Effector memory CD4-positive, alpha-beta T cell (primary cell): ENCODE measurements around the gene TRPV2.

Experiments used
- DNase-seq, 3 donors: peaks; one replicate each; pipeline ENCODE4 v3.0.0-alpha.2; 2020
- H3K27ac ChIP-seq: 2 replicates; pipeline ENCODE4 v1.7.0; 2013; ENCODE audit warnings: mild to moderate bottlenecking, low read length, moderate library complexity; ENCODE audit not compliant: insufficient read depth, poor library complexity, severe bottlenecking
- H3K27me3 ChIP-seq: replicated peaks from 2 replicates; pipeline ENCODE4 v1.7.0; 2013; ENCODE audit warnings: mild to moderate bottlenecking, low read length; ENCODE audit not compliant: insufficient read depth, control insufficient read depth, poor library complexity, severe bottlenecking
- H3K36me3 ChIP-seq: 2 replicates; pipeline ENCODE4 v1.7.0; 2013; ENCODE audit warnings: mild to moderate bottlenecking, low read length, moderate library complexity; ENCODE audit not compliant: control insufficient read depth, insufficient read depth
- H3K4me1 ChIP-seq: 2 replicates; pipeline ENCODE4 v1.7.0; 2013; ENCODE audit warnings: low read length, mild to moderate bottlenecking; ENCODE audit not compliant: control insufficient read depth, insufficient read depth, poor library complexity, severe bottlenecking
- H3K4me3 ChIP-seq: 2 replicates; pipeline ENCODE4 v1.7.0; 2013; ENCODE audit warnings: low read length, low read depth, mild to moderate bottlenecking; ENCODE audit not compliant: insufficient read depth, poor library complexity, severe bottlenecking
- H3K9me3 ChIP-seq: 2 replicates; pipeline ENCODE4 v1.7.0; 2013; ENCODE audit warnings: mild to moderate bottlenecking, low read length, moderate library complexity; ENCODE audit not compliant: control insufficient read depth
- total RNA-seq, 3 donors: gene quantifications; one replicate each; lab custom pipeline; 2026; lab: John Stamatoyannopoulos, UW

The TRPV2 gene, protein sequence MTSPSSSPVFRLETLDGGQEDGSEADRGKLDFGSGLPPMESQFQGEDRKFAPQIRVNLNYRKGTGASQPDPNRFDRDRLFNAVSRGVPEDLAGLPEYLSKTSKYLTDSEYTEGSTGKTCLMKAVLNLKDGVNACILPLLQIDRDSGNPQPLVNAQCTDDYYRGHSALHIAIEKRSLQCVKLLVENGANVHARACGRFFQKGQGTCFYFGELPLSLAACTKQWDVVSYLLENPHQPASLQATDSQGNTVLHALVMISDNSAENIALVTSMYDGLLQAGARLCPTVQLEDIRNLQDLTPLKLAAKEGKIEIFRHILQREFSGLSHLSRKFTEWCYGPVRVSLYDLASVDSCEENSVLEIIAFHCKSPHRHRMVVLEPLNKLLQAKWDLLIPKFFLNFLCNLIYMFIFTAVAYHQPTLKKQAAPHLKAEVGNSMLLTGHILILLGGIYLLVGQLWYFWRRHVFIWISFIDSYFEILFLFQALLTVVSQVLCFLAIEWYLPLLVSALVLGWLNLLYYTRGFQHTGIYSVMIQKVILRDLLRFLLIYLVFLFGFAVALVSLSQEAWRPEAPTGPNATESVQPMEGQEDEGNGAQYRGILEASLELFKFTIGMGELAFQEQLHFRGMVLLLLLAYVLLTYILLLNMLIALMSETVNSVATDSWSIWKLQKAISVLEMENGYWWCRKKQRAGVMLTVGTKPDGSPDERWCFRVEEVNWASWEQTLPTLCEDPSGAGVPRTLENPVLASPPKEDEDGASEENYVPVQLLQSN
- total RNA-seq = 66.1 to 87.3 (median 79.3) reads per million in 3 donors

DNA sequence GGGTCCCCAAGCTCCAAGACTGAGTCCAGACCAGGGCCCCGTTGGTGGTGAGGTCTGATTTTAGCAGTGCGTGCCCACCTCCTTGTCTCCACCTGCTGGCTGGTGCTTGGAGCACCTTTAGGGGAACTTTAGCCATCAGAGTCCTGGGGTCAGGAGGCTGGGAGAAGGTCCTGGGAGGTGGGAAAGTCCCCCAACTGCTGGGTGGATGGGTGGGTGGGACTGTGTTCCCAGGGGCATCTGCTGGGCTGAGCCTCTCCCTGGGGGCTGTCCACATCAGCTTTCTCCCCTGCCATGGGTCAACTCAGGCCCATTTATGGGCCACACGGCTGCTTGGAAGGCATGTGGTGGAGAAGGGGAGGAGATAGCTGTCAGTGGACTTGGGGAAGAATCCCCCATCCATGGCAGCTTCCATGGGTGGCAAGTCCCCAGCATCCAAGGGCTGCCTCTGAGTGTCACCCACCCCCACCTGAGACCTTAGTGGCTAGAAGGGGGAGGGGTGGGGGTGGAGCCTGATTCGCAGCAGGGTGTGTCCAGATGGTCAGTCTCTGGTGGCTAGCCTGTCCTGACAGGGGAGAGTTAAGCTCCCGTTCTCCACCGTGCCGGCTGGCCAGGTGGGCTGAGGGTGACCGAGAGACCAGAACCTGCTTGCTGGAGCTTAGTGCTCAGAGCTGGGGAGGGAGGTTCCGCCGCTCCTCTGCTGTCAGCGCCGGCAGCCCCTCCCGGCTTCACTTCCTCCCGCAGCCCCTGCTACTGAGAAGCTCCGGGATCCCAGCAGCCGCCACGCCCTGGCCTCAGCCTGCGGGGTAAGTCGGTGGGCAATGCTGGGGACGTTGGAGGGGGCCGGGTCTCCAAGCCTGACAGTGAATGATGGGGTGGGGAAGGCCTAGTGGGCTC lies at the start of gene TRPV2:
Gene TRPV2, plus strand, starts transcription at position 541 of the 894 bp plus-strand sequence. CDS start 2,098 bp downstream, outside the sequence.
- Histone ChIP-seq H3K9me3 (no peaks in the 10 kb centered on the region), H3K4me1 (peaks cover 45% of the 10 kb centered on the region), H3K36me3 (peaks cover 29% of the 10 kb centered on the region), H3K4me3 (peak within 1 kb of the TSS; percentile 87), H3K27ac (peak within 1 kb of the TSS; percentile 90), H3K27me3 (no peaks in the 10 kb centered on the region)
- peak in 2 of 3 donors; percentile 16 to 23 for DNase-seq

DNA sequence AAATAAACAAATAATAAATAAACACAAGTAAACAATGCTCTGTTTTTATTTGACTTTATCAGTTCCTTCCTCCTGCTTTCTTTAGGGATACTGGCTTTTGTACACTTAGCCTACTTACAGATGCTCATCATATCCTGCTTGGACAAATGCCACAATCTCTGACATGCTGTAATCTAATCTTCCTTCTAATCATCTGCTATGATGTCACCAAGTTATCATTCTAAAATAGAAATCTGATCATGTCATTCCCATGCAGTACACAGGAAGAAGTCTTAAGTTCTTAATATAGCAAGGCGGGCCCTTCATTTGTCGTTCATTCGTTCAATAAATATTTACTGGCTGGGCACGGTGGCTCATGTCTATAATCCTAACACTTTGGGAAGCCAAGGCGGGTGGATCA lies 43.6 kb upstream of the TRPV2 start:
- H3K4me1 ChIP-seq = no peaks in the 10 kb centered on the region
- no peaks in the 10 kb centered on the region for H3K27me3 ChIP-seq
- no peak for DNase-seq
- H3K27ac ChIP-seq = no peak overlapping the region
- H3K4me3 ChIP-seq = no peak overlapping the region
- no peaks in the 10 kb centered on the region for H3K9me3 ChIP-seq
- H3K36me3 ChIP-seq = no peaks in the 10 kb centered on the region

DNA sequence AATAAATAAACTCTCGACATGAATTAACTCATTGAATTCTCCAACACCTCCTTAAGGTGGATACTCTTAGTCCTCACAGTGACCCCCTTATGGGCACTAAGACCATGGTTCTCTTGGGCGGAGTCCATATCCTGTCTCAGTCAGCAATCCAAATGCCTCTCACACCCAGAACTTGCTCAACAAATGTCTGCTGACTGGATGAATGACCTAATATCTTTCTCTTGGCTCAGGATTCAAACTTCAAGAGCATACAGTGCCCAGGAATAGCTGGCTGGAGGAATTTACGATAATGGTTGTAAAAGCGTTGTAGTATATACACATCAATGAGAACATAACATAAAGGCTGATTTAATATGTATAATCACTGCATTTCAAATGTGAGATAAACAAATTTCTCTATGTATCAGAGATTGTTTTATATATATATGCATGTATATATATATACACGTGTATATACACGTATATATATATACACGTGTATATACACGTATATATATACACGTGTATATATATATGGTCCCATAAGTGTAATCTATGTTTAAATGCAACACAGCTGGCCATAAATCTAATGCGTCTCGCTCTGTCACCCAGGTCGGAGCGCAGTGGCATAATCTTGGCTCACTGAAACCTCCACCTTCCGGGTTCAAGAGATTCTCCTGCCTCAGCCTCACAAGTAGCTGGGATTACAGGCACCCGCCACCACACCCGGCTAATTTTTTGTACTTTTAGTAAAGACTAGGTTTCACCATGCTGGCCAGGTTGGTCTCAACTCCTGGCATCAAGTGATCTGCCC lies 41.0 kb upstream of the TRPV2 start:
- no peaks in the 10 kb centered on the region for H3K4me1 ChIP-seq
- no peaks in the 10 kb centered on the region for H3K27me3 ChIP-seq
- H3K27ac ChIP-seq = no peak overlapping the region
- no peak overlapping the region for H3K4me3 ChIP-seq
- no peak for DNase-seq
- H3K36me3 ChIP-seq = no peaks in the 10 kb centered on the region
- H3K9me3 ChIP-seq = no peaks in the 10 kb centered on the region

DNA sequence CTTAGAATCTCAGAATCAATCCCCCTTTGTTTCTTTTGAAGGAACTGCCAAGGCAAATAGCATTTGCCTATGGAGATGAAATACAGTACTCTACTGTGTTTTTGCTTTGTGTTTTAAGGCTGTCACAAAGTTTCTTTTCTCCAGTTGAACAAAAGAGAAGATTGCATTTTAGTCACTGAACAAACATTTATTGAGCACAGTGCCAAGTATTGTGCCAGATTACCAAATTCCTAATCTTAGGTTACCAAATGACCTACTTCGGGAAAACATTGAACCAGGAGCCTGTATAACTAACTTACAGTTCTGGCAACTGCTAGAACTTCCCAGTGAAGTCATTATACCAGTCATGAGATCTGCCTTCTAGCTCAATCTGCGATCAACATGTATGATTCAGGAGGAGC lies 37.4 kb upstream of the TRPV2 start:
- Histone ChIP-seq H3K36me3 (peaks cover 8% of the 10 kb centered on the region), H3K27me3 (no peaks in the 10 kb centered on the region), H3K9me3 (no peaks in the 10 kb centered on the region), H3K27ac (no peak overlapping the region), H3K4me3 (no peak overlapping the region), H3K4me1 (peaks cover 7% of the 10 kb centered on the region)
- no peak for DNase-seq

DNA sequence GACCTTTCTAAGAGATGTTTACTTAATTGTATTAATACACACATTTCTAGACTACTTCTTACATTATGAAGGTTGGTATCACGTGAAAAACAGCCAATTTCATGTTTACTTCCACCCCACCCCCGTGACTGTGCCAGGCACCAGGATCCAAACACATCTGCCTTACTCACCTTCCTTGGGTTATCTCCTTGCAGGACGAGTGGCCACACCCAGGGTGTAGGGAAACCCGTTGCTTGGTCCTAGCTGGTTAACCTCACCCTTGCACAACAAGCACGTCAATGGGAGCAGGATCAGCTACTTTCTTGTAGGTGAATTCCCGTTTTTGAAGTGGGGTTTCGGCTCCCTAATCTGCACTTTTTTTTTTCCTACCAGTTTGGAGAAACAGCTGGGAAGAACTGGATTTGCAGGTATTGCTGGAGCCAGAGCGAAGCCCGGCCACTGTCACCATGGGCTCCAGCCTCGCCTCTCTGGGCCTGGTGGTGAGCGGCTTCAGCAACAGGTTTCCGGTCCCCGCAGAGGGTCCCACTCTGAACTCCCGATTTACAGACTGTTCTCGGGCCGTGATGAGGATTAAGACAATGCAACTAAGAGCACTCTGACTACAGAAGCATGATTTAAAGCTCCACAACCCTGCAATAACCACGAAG lies 36.6 kb upstream of the TRPV2 start:
- Histone ChIP-seq H3K4me3 (no peak overlapping the region), H3K4me1 (peaks cover 7% of the 10 kb centered on the region)

DNA sequence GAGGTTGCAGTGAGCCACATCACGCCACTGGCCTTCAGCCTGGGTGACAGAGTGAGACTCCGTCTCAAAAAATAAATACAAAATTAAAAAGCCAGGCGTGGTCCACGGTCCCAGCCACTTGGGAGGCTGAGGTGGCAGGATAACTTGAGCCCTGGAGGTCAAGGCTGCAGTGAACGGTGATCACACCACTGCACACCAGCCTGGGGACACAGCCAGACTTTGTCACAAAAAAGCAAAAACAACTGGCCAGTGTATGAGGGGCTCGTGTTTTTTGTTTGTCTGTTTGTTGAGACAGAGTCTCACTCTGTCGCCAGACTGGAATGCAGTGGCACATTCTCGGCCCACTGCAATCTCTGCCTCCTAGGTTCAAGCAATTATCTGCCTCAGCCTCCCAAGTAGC lies 35.7 kb upstream of the TRPV2 start:
- H3K4me3 ChIP-seq = no peak overlapping the region
- no peak overlapping the region for H3K27ac ChIP-seq
- DNase-seq = no peak
- H3K36me3 ChIP-seq = peaks cover 15% of the 10 kb centered on the region
- H3K4me1 ChIP-seq = peaks cover 7% of the 10 kb centered on the region
- no peaks in the 10 kb centered on the region for H3K9me3 ChIP-seq
- H3K27me3 ChIP-seq = no peaks in the 10 kb centered on the region

More for the DNA sequence above, 36.6 kb upstream of the TRPV2 start:
- peaks cover 15% of the 10 kb centered on the region for H3K36me3 ChIP-seq
- no peaks in the 10 kb centered on the region for H3K9me3 ChIP-seq
- DNase-seq = no peak
- H3K27me3 ChIP-seq = no peaks in the 10 kb centered on the region
- H3K27ac ChIP-seq = no peak overlapping the region

DNA sequence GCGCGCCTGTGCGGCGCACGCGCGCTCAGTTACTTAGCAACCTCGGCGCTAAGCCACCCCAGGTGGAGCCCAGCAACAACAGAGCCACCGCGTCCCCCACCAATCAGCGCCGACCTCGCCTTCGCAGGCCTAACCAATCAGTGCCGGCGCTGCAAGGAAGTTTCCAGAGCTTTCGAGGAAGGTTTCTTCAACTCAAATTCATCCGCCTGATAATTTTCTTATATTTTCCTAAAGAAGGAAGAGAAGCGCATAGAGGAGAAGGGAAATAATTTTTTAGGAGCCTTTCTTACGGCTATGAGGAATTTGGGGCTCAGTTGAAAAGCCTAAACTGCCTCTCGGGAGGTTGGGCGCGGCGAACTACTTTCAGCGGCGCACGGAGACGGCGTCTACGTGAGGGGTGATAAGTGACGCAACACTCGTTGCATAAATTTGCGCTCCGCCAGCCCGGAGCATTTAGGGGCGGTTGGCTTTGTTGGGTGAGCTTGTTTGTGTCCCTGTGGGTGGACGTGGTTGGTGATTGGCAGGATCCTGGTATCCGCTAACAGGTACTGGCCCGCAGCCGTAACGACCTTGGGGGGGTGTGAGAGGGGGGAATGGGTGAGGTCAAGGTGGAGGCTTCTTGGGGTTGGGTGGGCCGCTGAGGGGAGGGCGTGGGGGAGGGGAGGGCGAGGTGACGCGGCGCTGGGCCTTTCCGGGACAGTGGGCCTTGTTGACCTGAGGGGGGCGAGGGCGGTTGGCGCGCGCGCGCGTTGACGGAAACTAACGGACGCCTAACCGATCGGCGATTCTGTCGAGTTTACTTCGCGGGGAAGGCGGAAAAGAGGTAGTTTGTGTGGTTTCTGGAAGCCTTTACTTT lies 34.5 kb upstream of the TRPV2 start, which contains the start of gene UBB:
Gene UBB, plus strand, starts transcription at position 452 of the 856 bp plus-strand sequence. CDS start 817 bp downstream, outside the sequence.
- Histone ChIP-seq H3K4me1 (peaks cover 7% of the 10 kb centered on the region), H3K27ac (peak within 1 kb of the TSS; percentile 90), H3K36me3 (peaks cover 15% of the 10 kb centered on the region), H3K4me3 (peak within 1 kb of the TSS; percentile 62), H3K27me3 (no peaks in the 10 kb centered on the region), H3K9me3 (no peaks in the 10 kb centered on the region)
- DNase-seq = peak; percentile 92 to 94 (median 93)

DNA sequence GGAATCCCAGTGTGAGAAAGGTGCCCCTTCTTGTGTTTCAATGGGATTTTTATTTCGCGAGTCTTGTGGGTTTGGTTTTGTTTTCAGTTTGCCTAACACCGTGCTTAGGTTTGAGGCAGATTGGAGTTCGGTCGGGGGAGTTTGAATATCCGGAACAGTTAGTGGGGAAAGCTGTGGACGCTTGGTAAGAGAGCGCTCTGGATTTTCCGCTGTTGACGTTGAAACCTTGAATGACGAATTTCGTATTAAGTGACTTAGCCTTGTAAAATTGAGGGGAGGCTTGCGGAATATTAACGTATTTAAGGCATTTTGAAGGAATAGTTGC lies 33.9 kb upstream of the TRPV2 start:
- Histone ChIP-seq H3K4me1 (peaks cover 7% of the 10 kb centered on the region), H3K4me3 (peak overlapping the region; percentile 62), H3K9me3 (no peaks in the 10 kb centered on the region), H3K27ac (peak overlapping the region; percentile 90), H3K27me3 (no peaks in the 10 kb centered on the region), H3K36me3 (peaks cover 15% of the 10 kb centered on the region)
- DNase-seq = no peak
